Neuronal stem cell (in vitro differentiated cells): ENCODE results near the gene ARHGEF4.

Source experiments
- DNase-seq: peaks from one replicate; pipeline ENCODE4 v3.0.0-alpha.2; 2013; ENCODE audit warnings: low spot score
- H2AFZ ChIP-seq: one replicate; pipeline ENCODE4 v1.6.1; 2013; ENCODE audit warnings: mild to moderate bottlenecking, low read length, inconsistent platforms
- H2AK5ac ChIP-seq: 2 replicates; pipeline ENCODE4 v1.6.1; 2013; ENCODE audit warnings: low read depth, mild to moderate bottlenecking, inconsistent platforms, low read length, moderate library complexity, mixed read lengths
- H2BK120ac ChIP-seq: 2 replicates; pipeline ENCODE4 v1.6.1; 2013; ENCODE audit warnings: low read depth, mild to moderate bottlenecking, inconsistent platforms, low read length, moderate library complexity, mixed read lengths
- H2BK12ac ChIP-seq: one replicate; pipeline ENCODE4 v1.6.1; 2013; ENCODE audit warnings: low read length, inconsistent platforms
- H2BK15ac ChIP-seq: 2 replicates; pipeline ENCODE4 v1.6.1; 2013; ENCODE audit warnings: mild to moderate bottlenecking, low read length, inconsistent platforms, mixed read lengths
- H2BK5ac ChIP-seq: one replicate; pipeline ENCODE4 v1.6.1; 2013; ENCODE audit warnings: inconsistent platforms, mild to moderate bottlenecking, low read length, moderate library complexity
- H3K14ac ChIP-seq: one replicate; pipeline ENCODE4 v1.6.1; 2013; ENCODE audit warnings: low read length, inconsistent platforms
- H3K18ac ChIP-seq: 2 replicates; pipeline ENCODE4 v1.6.1; 2013; ENCODE audit warnings: low read length, inconsistent platforms
- H3K23ac ChIP-seq: 2 replicates; pipeline ENCODE4 v1.6.1; 2013; ENCODE audit warnings: low read depth, mild to moderate bottlenecking, mixed read lengths, low read length, inconsistent platforms; ENCODE audit not compliant: poor library complexity
- H3K27ac ChIP-seq: replicated peaks from 3 replicates; pipeline ENCODE4 v1.5.1; 2013; ENCODE audit warnings: low read length, inconsistent platforms
- H3K27me3 ChIP-seq, 3 experiments: 2 replicates each; pipeline ENCODE4 v1.6.1; 2013; ENCODE audit warnings: low read length in 3 of 3, mild to moderate bottlenecking in 2 of 3, inconsistent platforms in 1 of 3, low read depth in 1 of 3, mixed read lengths in 1 of 3, moderate library complexity in 1 of 3; ENCODE audit not compliant: control insufficient read depth in 3 of 3, insufficient read depth in 3 of 3
- H3K36me3 ChIP-seq, 2 donors: replicated peaks in 1 of 2; 2 replicates each; pipeline ENCODE4 v1.6.1; 2013; ENCODE audit warnings: low read length in 2 of 2; ENCODE audit not compliant: control insufficient read depth in 2 of 2, insufficient read depth in 2 of 2
- H3K4ac ChIP-seq: 2 replicates; pipeline ENCODE4 v1.6.1; 2013; ENCODE audit warnings: inconsistent platforms, mild to moderate bottlenecking, low read length, moderate library complexity
- H3K4me1 ChIP-seq, 2 donors: 1 replicate in 1 of 2; 2 replicates in 1 of 2; pipeline ENCODE4 v1.6.1; 2013; ENCODE audit warnings: low read length in 2 of 2, low read depth in 1 of 2; ENCODE audit not compliant: control insufficient read depth in 2 of 2, insufficient read depth in 1 of 2
- H3K4me2 ChIP-seq: one replicate; pipeline ENCODE4 v1.6.1; 2013; ENCODE audit warnings: mild to moderate bottlenecking, low read length, inconsistent platforms; ENCODE audit not compliant: insufficient read depth, poor library complexity, severe bottlenecking
- H3K4me3 ChIP-seq, 2 donors: 2 replicates each; pipeline ENCODE4 v1.5.1; 2013; ENCODE audit warnings: low read length in 2 of 2, mild to moderate bottlenecking in 2 of 2, inconsistent platforms in 1 of 2, moderate library complexity in 1 of 2
- H3K79me1 ChIP-seq: one replicate; pipeline ENCODE4 v1.6.1; 2013; ENCODE audit warnings: low read depth, mild to moderate bottlenecking, inconsistent platforms, low read length, moderate library complexity
- H3K9ac ChIP-seq: one replicate; pipeline ENCODE4 v1.6.1; 2013; ENCODE audit warnings: mild to moderate bottlenecking, low read depth, low read length, inconsistent platforms; ENCODE audit not compliant: poor library complexity
- H3K9me3 ChIP-seq, 2 donors: replicated peaks in 1 of 2; 2 replicates each; pipeline versions ENCODE3 to v1.6.1; 2013; ENCODE audit warnings: low read length in 2 of 2, mild to moderate bottlenecking in 2 of 2, inconsistent platforms in 1 of 2, low read depth in 1 of 2, mixed read lengths in 1 of 2, moderate library complexity in 1 of 2; ENCODE audit not compliant: control insufficient read depth in 2 of 2, insufficient read depth in 1 of 2
- H4K8ac ChIP-seq: one replicate; pipeline ENCODE4 v1.6.1; 2013; ENCODE audit warnings: low read depth, mild to moderate bottlenecking, inconsistent platforms, low read length, moderate library complexity
- H4K91ac ChIP-seq: one replicate; pipeline ENCODE4 v1.6.1; 2013; ENCODE audit warnings: low read length, low read depth, mild to moderate bottlenecking, inconsistent platforms; ENCODE audit not compliant: poor library complexity
- WGBS, 2 donors: extraction: QIAGEN DNeasy Blood & Tissue Kit; methylation state at CpG; one replicate each; pipeline ENCODE4 v1.1.7; 2013; ENCODE audit warnings: missing lambda C conversion rate in 2 of 2, mixed read lengths in 1 of 2; ENCODE audit not compliant: insufficient read length in 2 of 2, insufficient replicate concordance in 1 of 2; ENCODE audit errors: extremely low coverage in 2 of 2; 5-methylcytosine and 5-hydroxymethylcytosine counted together

ARHGEF4 gene

DNA sequence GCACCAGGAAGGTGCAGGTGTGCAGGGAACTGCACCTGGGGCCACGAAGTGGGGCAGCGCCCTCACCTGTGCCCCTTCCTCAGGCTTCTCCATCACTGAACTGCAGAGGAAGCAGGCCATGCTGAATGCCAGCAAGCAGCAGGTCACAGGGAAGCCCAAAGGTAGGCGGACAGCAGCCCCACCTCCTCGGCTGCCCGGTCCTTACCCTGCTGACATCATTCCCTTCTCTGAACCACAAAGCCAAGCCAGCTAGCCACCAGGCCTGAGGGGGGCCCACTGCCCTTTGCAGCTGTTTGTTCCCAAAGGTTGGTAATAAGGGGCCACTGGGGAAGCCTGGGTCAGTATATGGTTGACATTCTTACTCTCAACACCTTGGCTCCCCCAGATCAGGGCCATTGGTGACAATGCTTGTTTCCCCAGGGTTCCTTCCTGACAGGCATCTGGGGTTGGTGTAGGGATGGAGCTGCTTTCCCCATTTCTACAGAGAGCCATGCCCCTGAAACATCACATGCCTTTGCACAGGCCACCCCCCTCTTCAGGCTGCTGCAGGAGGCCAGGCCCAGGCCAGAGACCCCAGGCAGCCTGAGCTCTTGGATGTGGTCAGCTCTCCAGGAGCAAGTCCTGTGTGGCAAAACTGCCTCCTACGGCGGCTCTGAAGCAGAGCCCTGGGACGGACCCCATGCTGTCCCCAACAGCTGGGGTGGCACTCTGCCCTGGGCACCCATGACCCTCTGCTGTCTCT, 208.7 kb downstream of the ARHGEF4 start:
- H2BK15ac ChIP-seq: no peak overlapping the region
- peak overlapping the region; percentile 57 for H2BK5ac ChIP-seq
- H4K8ac ChIP-seq: no peak overlapping the region
- peak overlapping the region; percentile 51 for H3K9ac ChIP-seq
- H2AFZ ChIP-seq: no peak overlapping the region
- H3K9me3 ChIP-seq: no peaks in the 10 kb centered on the region
- no CpG with 5 or more reads among the region's 8 CpGs for WGBS, 2 donors
- peak overlapping the region; percentile 23 for H3K23ac ChIP-seq
- H3K4ac ChIP-seq: no peak overlapping the region
- no peak overlapping the region for H3K14ac ChIP-seq
- H3K27ac ChIP-seq: no peak overlapping the region
- no peak overlapping the region for H3K18ac ChIP-seq
- H2AK5ac ChIP-seq: no peak overlapping the region
- H3K4me3 ChIP-seq: no peak overlapping the region
- H3K4me1 ChIP-seq: no peaks in the 10 kb centered on the region
- no peak overlapping the region for H3K4me2 ChIP-seq
- no peaks in the 10 kb centered on the region for H3K27me3 ChIP-seq
- H4K91ac ChIP-seq: no peak overlapping the region
- H2BK120ac ChIP-seq: no peak overlapping the region
- H3K36me3 ChIP-seq: peaks cover 30 to 47% of the 10 kb centered on the region in 2 donors
- H3K79me1 ChIP-seq: no peaks in the 10 kb centered on the region
- no peak overlapping the region for H2BK12ac ChIP-seq
- no peak for DNase-seq

GRCh38 chr2:131046028-131046917, 209.6 kb downstream of the ARHGEF4 start:
- H3K4ac ChIP-seq: no peak overlapping the region
- no peaks in the 10 kb centered on the region for H3K27me3 ChIP-seq
- no peak for DNase-seq
- H3K36me3 ChIP-seq: peaks cover 30 to 55% of the 10 kb centered on the region in 2 donors
- H2BK12ac ChIP-seq: no peak overlapping the region
- H3K9me3 ChIP-seq: no peaks in the 10 kb centered on the region
- no CpG with 5 or more reads among the region's 32 CpGs for WGBS, 2 donors
- H3K9ac ChIP-seq: no peak overlapping the region
- no peaks in the 10 kb centered on the region for H3K79me1 ChIP-seq
- peak overlapping the region; percentile 48 for H2BK120ac ChIP-seq
- H2AFZ ChIP-seq: no peak overlapping the region
- H3K23ac ChIP-seq: peak overlapping the region; percentile 17
- no peak overlapping the region for H4K91ac ChIP-seq
- no peak overlapping the region for H2AK5ac ChIP-seq
- H4K8ac ChIP-seq: peak overlapping the region; percentile 29
- H2BK5ac ChIP-seq: peak overlapping the region; percentile 57
- H2BK15ac ChIP-seq: no peak overlapping the region
- H3K18ac ChIP-seq: no peak overlapping the region
- no peak overlapping the region for H3K14ac ChIP-seq
- no peak overlapping the region for H3K27ac ChIP-seq
- no peak overlapping the region for H3K4me3 ChIP-seq
- no peaks in the 10 kb centered on the region for H3K4me1 ChIP-seq
- H3K4me2 ChIP-seq: no peak overlapping the region

- no peak overlapping the region for H3K4me3 ChIP-seq
- peaks cover 29 to 63% of the 10 kb centered on the region in 2 donors for H3K36me3 ChIP-seq
- H2AK5ac ChIP-seq: no peak overlapping the region
- H3K4ac ChIP-seq: no peak overlapping the region
- H2BK120ac ChIP-seq: no peak overlapping the region
- WGBS, 2 donors: no CpG with 5 or more reads among the region's 18 CpGs
- no peaks in the 10 kb centered on the region for H3K27me3 ChIP-seq
- no peak overlapping the region for H2BK15ac ChIP-seq
- no peak overlapping the region for H3K9ac ChIP-seq
- no peak overlapping the region for H3K23ac ChIP-seq
- H3K79me1 ChIP-seq: no peaks in the 10 kb centered on the region
- no peak overlapping the region for H3K18ac ChIP-seq
- H2BK5ac ChIP-seq: no peak overlapping the region
- no peak overlapping the region for H2AFZ ChIP-seq
- H3K4me2 ChIP-seq: no peak overlapping the region
- no peak overlapping the region for H3K14ac ChIP-seq
- H3K27ac ChIP-seq: no peak overlapping the region
- DNase-seq: no peak
- H4K8ac ChIP-seq: no peak overlapping the region
- no peaks in the 10 kb centered on the region for H3K9me3 ChIP-seq
- H3K4me1 ChIP-seq: no peaks in the 10 kb centered on the region
- no peak overlapping the region for H4K91ac ChIP-seq
- H2BK12ac ChIP-seq: no peak overlapping the region
Measured at GRCh38 chr2:131046918-131047652, 210.4 kb downstream of the ARHGEF4 start.
